Kidney (tissue), 14 donors: ENCODE measurements around the gene VSTM2L. TPM values are rescaled to one million over a fixed set of nuclear protein-coding genes. Genes with fewer than 3 reads are reported as not detected.

Experiments
- DNase-seq, 5 donors: peaks; one replicate each; pipeline ENCODE4 v3.0.0-alpha.2; 2013 to 2020
- FAIRE-seq: peaks from 2 replicates; lab custom pipeline; 2012; peaks lifted over from hg19 to GRCh38; lab: Jason Lieb, UNC
- H3K27ac ChIP-seq, 2 donors: one replicate each; pipeline ENCODE4 v1.7.0; 2013; ENCODE audit warnings: low read depth in 2 of 2, low read length in 2 of 2, inconsistent platforms in 1 of 2
- H3K27me3 ChIP-seq: one replicate; pipeline ENCODE4 v1.7.1; 2013; ENCODE audit warnings: low read length, inconsistent platforms; ENCODE audit not compliant: control insufficient read depth, insufficient read depth
- H3K36me3 ChIP-seq, 3 donors: one replicate each; pipeline versions ENCODE4 v1.7.0 to v1.7.1; 2013; ENCODE audit warnings: low read length in 3 of 3, control low read depth in 1 of 3, inconsistent platforms in 1 of 3; ENCODE audit not compliant: insufficient read depth in 3 of 3, control insufficient read depth in 2 of 3
- H3K4me1 ChIP-seq, 3 donors: one replicate each; pipeline versions ENCODE4 v1.7.0 to v1.7.1; 2013; ENCODE audit warnings: low read length in 3 of 3, inconsistent platforms in 1 of 3, low read depth in 1 of 3; ENCODE audit not compliant: control insufficient read depth in 2 of 3, insufficient read depth in 2 of 3
- H3K4me3 ChIP-seq, 3 donors: one replicate each; pipeline versions ENCODE4 v1.7.0 to v1.8.1; 2013; ENCODE audit warnings: low read length in 3 of 3, control low read depth in 1 of 3, inconsistent platforms in 1 of 3
- H3K9ac ChIP-seq, 3 donors: one replicate each; pipeline versions ENCODE4 v1.7.0 to v1.7.1; 2013; ENCODE audit warnings: low read length in 3 of 3, control low read depth in 1 of 3, inconsistent platforms in 1 of 3
- H3K9me3 ChIP-seq, 3 donors: one replicate each; pipeline versions ENCODE4 v1.7.0 to v1.7.1; 2013; ENCODE audit warnings: low read length in 3 of 3, control low read depth in 1 of 3, inconsistent platforms in 1 of 3; ENCODE audit not compliant: control insufficient read depth in 2 of 3, insufficient read depth in 1 of 3
- CTCF ChIP-seq: IDR thresholded peaks from 3 replicates; pipeline ENCODE4 v1.5.1; 2012; ENCODE audit warnings: mild to moderate bottlenecking, moderate library complexity, borderline replicate concordance; ENCODE audit not compliant: insufficient read depth; ENCODE audit errors: extremely low read depth
- intact Hi-C: fragments of 100-400 bp; cut with DNase I; formaldehyde crosslinking; loops from one replicate; pipeline ENCODE4 v1.11.1; 2022
- polyA plus RNA-seq: library from polyadenylated mRNA; stranded (reverse); fragments of 350-450 nt; fragmentation: Illumina TruSeq; extraction: RNeasy Lipid Tissue Mini Kit (QIAGEN cat#74804); gene quantifications from one replicate; pipeline ENCODE4 v1.2.3, GENCODE V29; 2014; ENCODE audit warnings: low read depth, low replicate concordance; ENCODE audit not compliant: insufficient read depth
- total RNA-seq: library from RNA; stranded (reverse); fragmentation: NEBNext Ultra II Directional; extraction: Animal tissue kit (Norgen Biotek cat#: 25700); gene quantifications from one replicate; pipeline ENCODE4 v1.2.1, GENCODE V29; 2021
- donor health status: control.
- donor health status: control.
- donor health status: control.
- donor health status: control.
- donor health status: control.
- donor health status: DM: yes; HTN: yes; CAD: no.
- donor health status: Normal renal cell carcinoma (clear cell type).

The VSTM2L gene
- total and polyA plus RNA-seq, 2 donors from 2014 or later = 2.8 to 4.1 TPM

GRCh38 chr20:37922016-37922415, 19.1 kb downstream of the VSTM2L start:
- no peak overlapping the region for H3K27ac ChIP-seq
- DNase-seq = no peak
- no peaks in the 10 kb centered on the region for H3K9me3 ChIP-seq
- no peaks in the 10 kb centered on the region for H3K4me1 ChIP-seq
- no peak for TF ChIP-seq CTCF
- H3K9ac ChIP-seq = no peak overlapping the region
- FAIRE-seq = no peak
- no peaks in the 10 kb centered on the region for H3K27me3 ChIP-seq
- no peaks in the 10 kb centered on the region for H3K36me3 ChIP-seq
- H3K4me3 ChIP-seq = no peak overlapping the region
- intact Hi-C loops = no loop called here

GRCh38 chr20:37925265-37926165, 22.6 kb downstream of the VSTM2L start:
- no peaks in the 10 kb centered on the region for H3K36me3 ChIP-seq
- DNase-seq = no peak
- H3K4me3 ChIP-seq = no peak overlapping the region
- intact Hi-C loops = no loop called here
- H3K9me3 ChIP-seq = no peaks in the 10 kb centered on the region
- FAIRE-seq = no peak
- H3K9ac ChIP-seq = no peak overlapping the region
- no peaks in the 10 kb centered on the region for H3K27me3 ChIP-seq
- TF ChIP-seq CTCF = no peak
- H3K27ac ChIP-seq = no peak overlapping the region
- H3K4me1 ChIP-seq = no peaks in the 10 kb centered on the region

- intact Hi-C loops = no loop called here
- no peaks in the 10 kb centered on the region for H3K4me1 ChIP-seq
- no peak for TF ChIP-seq CTCF
- H3K27ac ChIP-seq = no peak overlapping the region
- DNase-seq (no peak), FAIRE-seq (no peak)
- H3K36me3 ChIP-seq = no peaks in the 10 kb centered on the region
- no peaks in the 10 kb centered on the region for H3K27me3 ChIP-seq
- H3K9me3 ChIP-seq = no peaks in the 10 kb centered on the region
- H3K9ac ChIP-seq = no peak overlapping the region
- no peak overlapping the region for H3K4me3 ChIP-seq
Observed at GRCh38 chr20:37926612-37927011, 23.7 kb downstream of the VSTM2L start.
